CD1c-positive myeloid dendritic cell (primary cell): ENCODE measurements around the gene TBX15.

Source experiments
- DNase-seq: peaks from one replicate; pipeline ENCODE4 v3.0.0-alpha.2; 2016; ENCODE audit errors: extremely low spot score

TBX15 gene

GRCh38 chr1:119001181-119002027 lies 13.3 kb upstream of the TBX15 start:
- DNase-seq, result no peak

DNA sequence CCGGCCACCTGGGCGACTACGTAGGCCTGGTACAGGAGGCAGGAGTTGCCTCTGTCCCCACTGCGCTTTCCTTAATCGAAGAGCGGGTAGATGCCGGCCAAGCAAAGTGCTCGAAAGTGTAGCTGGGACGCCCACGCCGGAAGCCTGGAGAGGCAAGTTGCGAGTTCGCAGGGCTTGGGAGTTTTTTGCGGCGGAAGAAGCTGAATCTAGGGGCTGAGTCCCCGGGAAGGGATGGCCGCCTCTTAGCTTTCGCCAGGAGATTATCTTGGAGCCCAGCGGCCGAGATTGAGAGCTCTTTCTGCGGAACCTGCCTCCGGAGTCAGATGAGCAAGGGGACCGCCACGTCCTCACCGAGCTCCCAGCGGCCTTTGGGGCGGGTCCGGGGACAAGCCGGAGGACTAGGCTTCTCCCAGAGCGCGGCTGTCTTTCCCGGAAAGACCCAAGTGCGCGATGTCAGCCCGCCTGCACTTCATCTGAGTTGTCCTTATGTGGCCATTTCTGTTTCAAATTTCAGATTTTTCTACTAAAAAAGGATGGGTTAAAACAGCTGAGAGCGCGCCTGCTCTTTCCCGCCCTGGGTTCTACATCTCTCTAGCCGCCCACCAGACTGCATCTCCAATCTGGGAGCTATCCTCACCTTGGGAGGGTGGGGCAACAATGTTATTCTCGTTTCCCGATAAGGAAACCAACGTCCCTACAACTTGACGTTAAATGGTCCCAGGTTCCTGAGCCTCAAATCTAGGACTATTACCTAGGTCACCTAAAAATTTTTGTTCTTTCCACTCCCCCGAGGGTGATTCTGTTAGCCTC lies 12.4 kb upstream of the TBX15 start:
- peak; percentile 26 for DNase-seq

DNA sequence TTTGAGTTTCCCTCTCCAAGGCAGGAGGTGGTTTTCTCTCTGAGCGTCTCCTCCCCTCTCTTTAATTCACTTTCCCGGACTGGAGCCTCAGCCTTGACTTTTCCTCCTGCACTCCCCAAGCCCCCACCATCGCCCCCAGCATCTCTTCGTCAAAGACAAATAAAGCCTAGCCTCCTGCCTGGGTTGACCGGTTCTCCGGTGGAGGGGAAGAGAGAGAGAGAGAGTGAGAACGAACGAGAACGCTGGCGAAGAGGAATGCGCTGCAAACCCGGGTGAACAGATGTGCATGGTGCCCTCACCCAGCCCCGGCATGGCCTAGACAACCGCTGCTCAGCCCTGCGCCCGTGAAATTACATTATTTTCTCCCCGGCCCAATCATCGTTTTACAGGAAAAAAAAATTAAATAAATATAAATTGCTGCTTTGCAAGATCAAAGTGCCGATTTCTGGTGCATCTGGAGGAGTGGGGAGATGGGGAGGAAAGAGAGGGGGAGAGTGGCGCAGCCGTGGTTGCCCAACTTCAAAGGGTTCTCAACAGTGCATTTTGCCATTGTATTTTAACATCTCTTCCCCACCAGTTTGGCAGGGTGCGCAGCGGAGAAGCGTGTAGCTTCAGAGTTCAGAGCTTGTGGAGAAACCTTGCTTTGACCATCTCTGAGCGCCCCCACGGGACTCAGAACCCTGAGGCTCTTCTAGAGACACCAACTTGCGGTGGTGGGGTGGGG lies 11.4 kb upstream of the TBX15 start:
- DNase-seq, result no peak

DNA sequence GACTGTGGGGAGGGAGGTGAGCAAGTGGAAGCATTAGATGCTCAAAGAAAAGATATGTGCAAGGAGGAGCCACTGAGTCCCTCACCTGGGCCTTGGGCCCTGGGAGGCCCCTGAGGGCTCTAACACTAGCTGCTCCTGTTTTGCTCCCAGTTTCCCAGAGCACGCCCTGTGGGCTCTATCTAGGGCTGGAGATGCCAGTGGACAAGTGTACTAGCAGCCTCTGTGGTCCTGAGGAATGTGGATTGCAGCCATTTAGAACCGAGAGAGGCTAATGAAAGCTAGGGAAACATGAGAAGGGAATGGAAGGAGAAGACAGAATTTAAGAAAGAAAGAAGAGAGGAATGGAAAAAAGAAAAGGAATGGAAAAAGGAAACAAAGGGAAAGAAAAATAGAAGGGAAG lies 10.0 kb upstream of the TBX15 start:
- DNase-seq, result no peak

- no peak for DNase-seq
These were observed 9.1 kb upstream of the TBX15 start for GRCh38 chr1:118997225-118997624.

DNA sequence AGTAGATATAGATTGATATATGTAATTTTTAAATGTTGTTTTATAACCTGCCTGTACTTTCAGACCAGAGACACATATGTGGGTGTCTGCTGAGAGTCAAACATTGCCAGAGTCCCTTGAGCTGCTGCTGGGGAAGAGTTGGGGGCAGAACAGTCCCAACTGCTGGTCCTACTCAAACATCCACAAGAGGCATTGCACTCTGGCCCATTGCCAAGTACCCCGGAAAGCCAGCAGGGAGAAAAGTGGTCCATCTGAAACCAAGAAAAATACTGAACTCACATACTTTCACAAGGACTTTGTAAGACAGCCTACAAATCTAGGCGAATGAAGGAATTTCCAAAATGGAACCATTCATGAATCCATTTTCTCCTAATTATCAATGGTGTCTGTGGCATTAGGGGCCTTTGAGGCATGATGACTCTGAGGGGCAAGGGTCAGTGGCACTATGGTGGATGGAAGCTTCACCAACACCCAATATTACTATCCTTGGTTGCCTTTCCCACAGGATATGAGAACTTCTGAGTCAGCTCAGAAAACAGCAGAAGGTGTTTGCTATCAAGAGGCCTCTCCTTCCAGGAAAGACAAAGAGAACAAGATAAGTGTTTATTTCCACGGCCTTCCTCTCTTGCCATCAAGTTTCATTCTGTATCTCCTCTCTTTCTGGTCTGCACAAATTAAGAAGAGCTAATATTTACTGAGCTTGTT lies 7.3 kb upstream of the TBX15 start:
- no peak for DNase-seq

DNA sequence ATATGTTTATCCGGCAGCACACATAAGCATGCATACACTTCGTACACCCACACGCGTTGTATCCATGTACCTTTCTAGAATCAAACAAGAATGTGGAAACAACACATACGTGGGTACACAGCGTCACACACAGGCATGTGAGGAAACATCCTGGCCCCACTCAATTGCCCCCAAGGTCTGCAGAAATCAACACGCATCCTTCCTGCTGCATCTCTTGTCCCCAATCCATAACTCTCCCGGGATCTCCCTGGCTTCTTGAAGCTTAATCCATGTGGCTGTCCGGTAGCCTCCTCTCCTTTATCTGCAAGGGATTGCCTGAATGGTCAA lies 5.5 kb upstream of the TBX15 start:
- DNase-seq, result no peak

GRCh38 chr1:118992868-118993699 lies 4.9 kb upstream of the TBX15 start:
- no peak for DNase-seq

GRCh38 chr1:118992237-118992825 lies 4.2 kb upstream of the TBX15 start:
- DNase-seq, result no peak

DNA sequence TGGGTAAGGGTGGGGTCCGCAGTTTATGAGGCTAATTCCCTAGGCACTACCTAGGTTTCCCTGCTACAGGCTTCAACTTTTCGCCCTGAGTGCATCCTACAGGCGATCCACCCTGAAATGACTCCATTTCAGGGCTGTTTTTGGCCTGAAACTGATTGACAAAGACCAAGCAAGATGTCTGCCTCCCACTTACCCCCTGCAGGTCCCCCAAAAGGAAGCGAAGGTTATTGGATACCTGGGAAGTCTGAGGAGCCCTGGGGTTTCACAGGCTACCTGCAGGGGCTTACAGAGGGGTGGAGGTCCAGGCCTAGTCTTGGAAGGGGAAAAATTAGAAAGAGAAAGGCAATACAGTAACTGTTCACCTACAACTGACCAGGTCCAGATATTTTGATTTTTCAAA lies 3.3 kb upstream of the TBX15 start:
- no peak for DNase-seq

- no peak for DNase-seq
These were observed 2.5 kb upstream of the TBX15 start for GRCh38 chr1:118990513-118991152.

GRCh38 chr1:118989878-118990378 lies 1.8 kb upstream of the TBX15 start:
- DNase-seq, result no peak

DNA sequence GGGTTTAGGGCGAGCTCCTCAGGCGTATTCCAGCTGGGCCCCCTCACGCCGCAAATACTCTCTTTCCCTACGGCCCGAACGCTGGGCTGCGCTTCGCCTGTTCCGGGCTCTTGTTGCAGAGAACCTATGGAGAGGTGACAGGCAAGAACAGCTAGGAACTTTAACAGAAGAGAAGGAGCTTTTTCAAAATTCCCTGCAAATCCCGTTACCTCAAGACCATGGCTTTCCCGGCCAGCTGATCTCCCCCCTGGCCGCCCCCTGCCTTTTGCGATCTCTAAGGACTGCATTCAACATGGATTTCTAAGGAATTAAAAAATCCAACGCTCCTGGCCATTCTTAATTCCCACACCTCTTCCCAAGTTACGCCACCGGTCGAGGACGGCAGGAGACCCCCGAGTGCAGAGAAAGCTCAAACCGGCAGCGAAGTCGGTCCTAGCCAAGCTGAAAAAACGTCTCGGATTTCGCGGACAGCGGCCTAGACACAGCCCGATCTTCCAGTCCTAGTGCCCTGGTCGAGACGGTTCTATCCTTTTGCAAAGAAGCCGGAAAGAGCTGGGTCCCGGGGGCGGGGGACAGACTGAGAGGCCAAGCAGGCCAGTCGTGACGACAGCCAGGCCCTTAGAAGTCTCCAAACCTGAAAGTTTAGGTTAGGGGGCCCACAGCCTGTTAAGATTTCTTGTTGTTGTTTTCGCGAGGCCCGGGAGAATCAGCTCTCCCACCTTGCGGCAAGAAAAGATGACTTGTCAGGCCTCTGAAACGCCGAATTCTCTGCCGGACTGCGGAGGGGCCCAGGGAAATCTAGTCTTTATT lies 1.1 kb upstream of the TBX15 start:
- no peak for DNase-seq

- DNase-seq, result peak; percentile 28
These were observed 516 bp downstream of the TBX15 start for GRCh38 chr1:118987468-118988185.

DNA sequence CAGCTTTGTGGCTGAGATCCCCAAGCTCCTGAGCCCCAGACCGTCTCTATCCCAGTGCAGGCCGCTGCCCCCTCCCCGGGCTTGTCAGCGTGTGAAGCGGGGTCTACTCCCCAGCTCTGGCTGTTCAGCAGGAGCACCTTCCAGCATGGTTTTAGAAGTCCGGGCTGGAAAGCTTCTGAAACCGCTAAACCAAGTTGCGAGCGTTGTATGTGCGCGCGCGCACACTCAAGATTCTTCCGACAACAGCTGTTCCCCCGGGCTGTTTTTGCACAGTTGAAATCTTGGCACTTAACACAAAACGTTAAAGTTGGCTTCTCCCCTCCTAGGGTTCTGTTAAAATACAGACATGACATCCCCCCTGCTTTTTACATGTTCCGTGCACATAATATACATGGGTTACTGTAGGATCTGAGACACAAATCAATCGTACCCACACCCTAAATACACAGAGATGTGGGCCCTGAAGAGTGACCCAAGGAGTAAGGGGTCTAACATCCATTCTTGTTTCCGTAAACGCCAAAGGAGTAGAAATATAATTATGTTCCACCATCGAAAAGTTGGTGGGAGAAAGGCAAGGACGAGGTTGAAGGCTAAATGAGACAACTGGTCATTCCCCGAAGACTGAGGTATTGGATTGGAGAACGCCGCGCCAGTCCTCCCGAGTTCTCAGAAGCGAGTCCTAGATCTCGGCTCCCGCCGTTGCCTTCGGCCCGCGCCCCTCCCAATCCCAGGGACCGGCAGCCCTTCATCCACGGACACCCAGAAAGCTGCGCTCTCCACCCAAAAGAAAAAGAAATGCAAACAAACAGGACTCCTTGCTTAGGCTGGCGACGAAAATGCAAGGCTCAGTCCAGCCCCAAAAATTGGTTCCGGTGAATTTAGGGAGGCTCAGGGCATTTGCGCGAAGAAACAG lies 1.3 kb downstream of the TBX15 start:
- DNase-seq, result no peak

DNA sequence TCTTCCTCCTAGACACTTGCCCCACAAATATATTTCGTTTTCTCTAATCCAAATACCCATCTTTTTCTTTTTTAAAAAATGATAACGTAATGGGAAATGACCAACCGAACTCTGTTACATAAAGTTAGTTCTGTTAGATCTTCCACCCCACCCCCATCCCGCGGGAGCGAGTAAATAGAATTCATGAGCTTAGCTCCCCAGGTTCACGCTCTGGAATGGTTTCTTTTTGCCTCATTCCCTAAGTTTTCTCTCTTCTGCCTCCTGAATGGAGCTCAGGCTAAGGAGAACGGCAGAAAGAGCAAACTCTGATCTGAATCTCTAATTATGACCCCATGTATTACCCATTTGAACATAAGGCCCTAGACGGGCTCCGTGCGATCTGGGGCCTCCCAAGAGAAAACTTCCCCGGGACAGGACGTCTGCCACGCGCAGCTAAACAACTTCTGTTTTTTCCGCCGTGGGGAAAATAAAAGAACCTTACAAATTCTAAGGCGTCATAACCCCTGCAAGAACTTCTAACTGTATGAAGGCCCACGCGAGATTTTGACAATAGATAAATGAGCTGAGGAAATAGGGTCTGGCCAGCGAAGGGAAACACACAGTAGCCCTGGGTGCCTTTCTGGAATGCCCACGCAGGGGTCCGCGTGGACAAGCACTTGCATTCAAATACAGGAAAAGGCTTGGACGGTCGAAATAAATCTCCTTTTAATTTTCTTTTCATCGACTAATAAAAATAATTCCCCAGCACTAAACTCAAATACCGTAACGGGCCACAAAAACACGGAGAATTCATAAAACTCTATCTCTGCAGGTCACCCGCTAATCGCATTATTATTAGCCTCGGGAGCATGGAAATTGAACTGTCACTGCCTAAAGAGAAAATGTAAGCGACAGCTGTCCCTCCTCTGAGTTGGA lies 2.2 kb downstream of the TBX15 start:
- DNase-seq, result no peak
